CD4-positive, alpha-beta T cell treated with Interferon alpha-2 for 1 hour (primary cell): ENCODE data around the gene SLC9B2.
A peak's percentile ranks its signal among the peaks of the same experiment; 100 is the strongest.

Source experiments
- DNase-seq, 2 donors: peaks; one replicate each; pipeline ENCODE4 v3.0.0-alpha.2; 2020 to 2022

Gene SLC9B2, protein sequence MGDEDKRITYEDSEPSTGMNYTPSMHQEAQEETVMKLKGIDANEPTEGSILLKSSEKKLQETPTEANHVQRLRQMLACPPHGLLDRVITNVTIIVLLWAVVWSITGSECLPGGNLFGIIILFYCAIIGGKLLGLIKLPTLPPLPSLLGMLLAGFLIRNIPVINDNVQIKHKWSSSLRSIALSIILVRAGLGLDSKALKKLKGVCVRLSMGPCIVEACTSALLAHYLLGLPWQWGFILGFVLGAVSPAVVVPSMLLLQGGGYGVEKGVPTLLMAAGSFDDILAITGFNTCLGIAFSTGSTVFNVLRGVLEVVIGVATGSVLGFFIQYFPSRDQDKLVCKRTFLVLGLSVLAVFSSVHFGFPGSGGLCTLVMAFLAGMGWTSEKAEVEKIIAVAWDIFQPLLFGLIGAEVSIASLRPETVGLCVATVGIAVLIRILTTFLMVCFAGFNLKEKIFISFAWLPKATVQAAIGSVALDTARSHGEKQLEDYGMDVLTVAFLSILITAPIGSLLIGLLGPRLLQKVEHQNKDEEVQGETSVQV

DNA sequence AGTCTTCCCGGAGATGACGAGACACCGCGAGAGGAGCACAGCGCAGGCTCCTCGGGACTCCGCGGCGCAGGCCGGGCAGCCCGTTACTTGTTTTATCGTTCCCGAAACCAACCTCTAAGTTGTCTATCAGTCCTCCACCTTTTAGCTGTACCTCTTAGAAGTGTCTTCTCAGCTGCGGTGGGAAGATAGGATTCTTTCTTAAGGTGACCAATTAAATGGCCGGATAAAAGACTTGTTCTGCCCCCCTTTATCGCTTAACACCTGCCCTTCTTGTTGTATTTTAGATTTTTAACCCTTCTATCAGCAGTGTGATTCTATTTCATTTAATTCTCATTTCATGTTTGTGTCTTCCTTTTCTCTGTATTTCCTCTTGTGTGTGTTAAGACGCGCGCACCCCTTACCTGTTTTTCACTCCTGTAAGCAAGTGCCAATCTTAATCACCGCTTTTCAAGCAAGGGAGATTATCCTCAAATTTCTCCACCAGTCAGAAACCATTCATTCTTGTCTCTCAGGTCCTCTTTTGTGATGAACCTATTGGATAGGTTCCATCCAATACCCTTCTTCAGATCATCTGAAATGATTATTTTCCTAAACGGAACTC lies at the start of gene SLC9B2:
TSS of gene SLC9B2 (minus strand) at position 15 of the 601 bp plus-strand sequence. CDS start 9,211 bp downstream, outside the sequence.
- DNase-seq: no peak

DNA sequence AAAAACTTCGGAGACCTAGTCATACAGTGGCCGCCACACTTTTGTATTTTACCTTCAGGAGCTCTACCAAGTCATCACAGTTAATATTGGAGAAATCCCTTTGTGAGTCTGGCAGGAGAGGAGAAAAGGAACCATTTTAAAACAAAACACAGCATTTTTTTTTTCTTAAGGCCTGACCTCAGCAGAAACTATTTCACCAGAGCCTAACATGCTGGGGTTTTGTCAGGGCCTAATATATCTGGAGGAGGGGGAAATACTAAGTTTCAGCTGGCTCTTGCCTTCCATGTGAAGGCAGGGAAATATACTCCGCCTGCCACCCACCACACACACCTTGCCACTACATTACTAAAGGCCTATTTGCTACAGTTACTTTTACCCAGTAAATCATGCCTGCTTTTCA lies 49.6 kb upstream of the SLC9B2 start:
- DNase-seq: no peak

DNA sequence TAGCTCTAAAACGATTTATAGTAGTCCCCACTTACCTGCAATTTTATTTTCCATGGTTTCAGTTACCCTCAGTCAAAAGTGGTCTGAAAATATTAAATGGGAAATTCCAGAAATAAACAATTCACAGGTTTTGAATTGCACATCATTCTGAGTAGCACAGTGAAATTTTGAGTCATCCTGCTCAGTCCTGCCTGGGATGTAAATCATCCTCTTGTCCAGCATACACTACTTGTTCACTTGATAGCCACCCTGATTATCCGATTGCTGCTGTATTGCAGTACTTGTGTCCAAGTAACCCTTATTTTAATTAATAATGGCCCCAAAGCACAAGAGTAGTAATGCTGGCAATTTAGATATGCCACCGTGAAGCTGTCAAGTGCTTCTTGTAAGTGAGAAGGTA lies 46.6 kb upstream of the SLC9B2 start:
- DNase-seq: no peak

GRCh38 chr4:103118166-103118565 lies 41.6 kb upstream of the SLC9B2 start:
- no peak for DNase-seq

DNA sequence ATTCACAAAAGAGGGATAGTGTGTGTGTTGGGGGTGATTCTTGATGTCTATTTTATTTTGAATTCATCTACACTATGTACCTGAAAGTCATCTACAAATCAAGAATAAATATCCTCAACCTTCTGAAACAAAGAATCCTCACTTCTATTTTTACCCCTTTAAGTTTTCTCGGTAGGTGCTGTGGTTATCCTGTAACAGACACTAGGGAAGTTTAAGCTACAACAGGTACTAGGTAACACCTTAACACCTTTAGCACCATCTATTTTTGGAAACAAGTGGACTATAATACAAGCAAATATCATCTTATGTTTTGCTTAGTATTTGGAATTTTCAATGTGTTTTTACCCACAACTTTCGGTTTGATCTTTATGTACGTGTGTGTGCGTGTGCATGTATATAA lies 35.0 kb upstream of the SLC9B2 start:
- no peak for DNase-seq

- DNase-seq: no peak
Measured at GRCh38 chr4:103108542-103108941, 32.0 kb upstream of the SLC9B2 start.

- no peak for DNase-seq
Measured at GRCh38 chr4:103105558-103106356, 29.2 kb upstream of the SLC9B2 start.

GRCh38 chr4:103104886-103105285 lies 28.3 kb upstream of the SLC9B2 start:
- no peak for DNase-seq

DNA sequence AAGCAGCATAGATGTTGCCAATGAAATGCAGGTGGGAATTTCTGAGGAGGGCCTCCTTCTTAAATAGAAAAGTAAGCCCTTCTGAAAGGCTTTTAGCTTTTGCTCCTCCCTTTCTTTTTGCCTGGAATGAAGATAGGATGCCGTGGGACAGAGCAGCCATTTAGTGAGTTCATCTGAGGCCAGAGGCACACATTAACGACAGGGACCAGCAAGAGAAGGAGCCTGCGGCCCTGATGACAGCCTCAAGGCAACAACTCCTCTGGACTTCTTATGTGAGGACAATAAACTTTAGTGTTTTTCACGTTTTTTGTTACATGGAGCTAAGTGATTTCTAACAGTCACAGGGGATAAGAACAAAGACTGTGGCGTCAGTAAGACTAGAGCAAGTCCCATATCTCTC lies 24.1 kb upstream of the SLC9B2 start:
- no peak for DNase-seq

DNA sequence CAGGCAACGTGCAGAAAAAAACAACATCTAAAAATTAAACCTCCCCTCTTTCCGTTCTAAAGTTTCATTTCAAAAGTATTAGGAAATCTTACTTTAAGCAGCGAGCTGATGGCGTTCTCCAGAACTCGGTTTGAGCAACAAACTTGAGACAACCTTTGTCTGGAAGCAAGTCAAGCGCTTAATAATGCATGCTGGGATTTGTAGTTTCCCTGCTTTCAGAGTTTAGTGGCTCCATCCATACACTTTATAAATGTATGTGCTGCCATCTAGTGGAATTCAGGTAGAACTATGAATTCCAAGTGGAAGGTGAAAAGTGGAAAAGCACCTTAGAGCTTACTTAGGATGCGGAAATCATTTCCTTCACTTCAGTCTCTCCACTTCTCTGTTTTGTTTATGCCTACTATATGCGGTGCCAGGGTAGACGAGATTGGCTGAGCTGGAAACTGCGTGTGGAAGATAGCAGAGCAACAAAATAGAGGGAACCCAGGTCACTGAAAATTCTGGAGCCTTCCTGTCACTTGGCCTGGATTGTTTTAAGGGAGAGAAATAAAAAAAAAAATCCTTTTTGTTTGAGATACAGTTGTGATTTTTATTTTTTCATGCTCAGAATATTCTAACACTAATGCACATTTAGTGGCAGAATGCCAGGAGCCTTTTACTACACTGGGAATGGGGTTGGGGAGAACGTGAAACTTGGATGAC lies 23.3 kb upstream of the SLC9B2 start, which contains the start of gene BDH2:
TSS of gene BDH2 (minus strand) at position 144 of the 702 bp plus-strand sequence. CDS start 3,580 bp downstream, outside the sequence.
- DNase-seq: peak; percentile 74 to 90

- no peak for DNase-seq
Measured at GRCh38 chr4:103098756-103099440, 22.3 kb upstream of the SLC9B2 start.

DNA sequence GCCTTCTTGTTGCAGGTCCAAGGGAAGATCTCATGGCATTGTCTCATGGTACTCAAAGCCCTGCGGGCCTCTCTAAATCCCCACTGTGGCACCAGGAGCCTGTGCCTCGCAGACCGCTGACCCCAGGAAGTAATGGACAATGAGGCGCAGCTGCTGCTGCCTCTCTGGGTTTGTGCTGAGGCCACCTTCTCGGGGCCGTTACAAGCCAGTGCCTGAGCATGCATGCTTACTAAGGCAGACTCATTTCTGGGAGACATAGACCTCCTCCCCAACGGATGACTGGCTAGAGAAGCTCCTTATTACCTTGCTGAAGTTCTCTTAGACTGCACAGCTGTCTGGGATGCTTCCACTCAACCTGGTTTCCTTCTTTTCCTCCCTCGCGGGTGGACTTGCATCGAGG lies 21.8 kb upstream of the SLC9B2 start:
- no peak for DNase-seq

- no peak for DNase-seq
Measured at GRCh38 chr4:103097112-103097511, 20.6 kb upstream of the SLC9B2 start.

DNA sequence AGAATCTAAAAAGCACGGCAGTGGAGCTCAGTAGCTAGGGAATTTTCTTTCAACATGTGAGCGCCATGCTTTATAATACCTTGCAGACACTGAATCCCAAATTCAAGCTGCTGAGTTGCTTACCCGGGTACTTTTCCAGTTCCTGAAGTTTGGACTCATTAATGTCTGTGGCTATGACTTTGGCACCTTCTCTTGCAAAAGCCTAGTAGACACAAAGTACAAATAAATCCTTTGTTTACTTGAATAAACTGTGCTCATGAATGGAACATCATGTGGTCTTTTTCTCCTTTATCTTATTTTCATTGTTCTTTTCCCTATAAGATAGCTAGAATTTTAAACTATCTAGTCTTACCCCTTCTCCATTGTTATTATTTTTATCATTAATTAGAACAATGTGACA lies 18.5 kb upstream of the SLC9B2 start:
- DNase-seq: no peak

DNA sequence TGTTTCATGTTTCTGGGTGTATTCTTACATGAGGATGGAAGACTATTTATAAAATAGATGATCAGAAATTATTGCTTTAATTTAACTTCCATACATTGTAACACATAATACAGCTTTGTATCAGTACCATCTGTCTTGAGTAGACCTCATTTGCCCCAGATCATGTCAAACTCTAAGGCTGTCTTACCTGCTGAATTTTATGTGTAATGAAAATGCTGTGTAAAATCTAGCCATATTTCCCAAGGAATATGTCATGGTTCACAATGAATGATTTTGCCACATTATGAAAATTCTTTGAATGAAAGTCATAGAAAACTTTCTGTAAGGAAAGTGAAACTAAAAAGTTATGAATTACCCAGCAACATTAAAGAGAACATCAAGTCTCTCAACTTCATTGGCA lies 15.7 kb upstream of the SLC9B2 start:
- DNase-seq: no peak

- peak; percentile 60 to 78 for DNase-seq
Measured at GRCh38 chr4:103091601-103092223, 15.2 kb upstream of the SLC9B2 start.

- DNase-seq: no peak
Measured at GRCh38 chr4:103089481-103089880, 12.9 kb upstream of the SLC9B2 start.

- DNase-seq: no peak
Measured at GRCh38 chr4:103086551-103086950, 10.0 kb upstream of the SLC9B2 start.

GRCh38 chr4:103085555-103086196 lies 9.1 kb upstream of the SLC9B2 start:
- DNase-seq: no peak

GRCh38 chr4:103079621-103080020 lies 3.1 kb upstream of the SLC9B2 start:
- DNase-seq: no peak
